SK-N-MC (cell line): ENCODE results near the gene CNGB1.

Experiments used
- EZH2 ChIP-seq: fragments of 200-600 bp; sonication (generic); IDR thresholded peaks from one replicate; pipeline ENCODE4 v1.6.1; 2017; ENCODE audit warnings: antibody characterized with exemption
- FOXP2 ChIP-seq: optimal IDR thresholded peaks from 2 replicates; pipeline ENCODE3; 2011; ENCODE audit warnings: mild to moderate bottlenecking, moderate library complexity; ENCODE audit not compliant: insufficient read depth; ENCODE audit errors: extremely low read length, control extremely low read depth
- POLR2AphosphoS5 ChIP-seq: IDR thresholded peaks from 2 replicates; pipeline ENCODE4 v1.6.1; 2012; ENCODE audit warnings: mild to moderate bottlenecking, low read depth, low read length, borderline replicate concordance

DNA sequence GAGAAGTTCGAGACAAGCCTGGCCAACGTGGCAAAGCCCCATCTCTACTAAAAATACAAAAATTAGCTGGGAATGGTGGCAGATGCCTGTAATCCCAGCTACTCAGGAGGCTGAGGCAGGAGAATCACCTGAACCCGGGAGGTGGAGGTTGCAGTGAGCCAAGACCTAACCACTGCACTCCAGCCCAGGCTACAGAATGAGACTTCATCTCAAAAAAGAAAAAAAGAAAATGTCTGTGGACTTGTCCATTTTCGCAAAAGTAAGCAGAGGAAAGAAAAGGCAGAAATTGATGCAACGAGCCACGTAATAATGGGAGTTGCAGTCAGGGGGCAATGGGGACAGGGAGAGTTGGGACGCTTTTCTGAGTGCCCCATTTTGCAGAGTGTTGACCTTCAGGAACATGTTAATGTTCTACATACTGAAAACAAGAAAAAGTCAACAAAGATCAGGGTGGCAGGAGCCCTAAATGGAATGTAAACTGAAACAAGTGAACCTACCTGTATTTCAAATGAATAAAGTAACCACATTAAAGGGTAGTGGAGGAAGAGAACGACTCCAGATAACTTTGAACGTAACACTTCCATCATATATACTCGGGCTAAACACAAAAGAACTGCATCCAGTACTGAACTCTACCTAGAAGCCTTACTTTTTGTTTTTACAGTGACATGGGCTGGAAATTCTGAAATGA lies 76.4 kb downstream of the CNGB1 start:
- no peak for TF ChIP-seq POLR2AphosphoS5
- no peak for TF ChIP-seq EZH2
- TF ChIP-seq FOXP2: no peak
